Endothelial cell (in vitro differentiated cells): ENCODE results near the gene NEUROD4. TPM values are rescaled to one million over a fixed set of nuclear protein-coding genes. Genes with fewer than 3 reads are reported as not detected.
"Not testable (repeated sequence)": the region's sequence is repeated elsewhere in the genome, so short reads cannot be mapped to it uniquely, and the experiment has no call there.

Experiments
- DNase-seq: peaks from one replicate; pipeline ENCODE4 v3.0.0; 2021; ENCODE audit warnings: low spot score
- H3K27ac Mint-ChIP-seq: one replicate; pipeline ENCODE4 v1.8.0; 2021; ENCODE audit warnings: mixed read lengths, inconsistent platforms; ENCODE audit not compliant: unreplicated experiment
- H3K27me3 Mint-ChIP-seq: one replicate; pipeline ENCODE4 v1.8.0; 2021; ENCODE audit warnings: mild to moderate bottlenecking, moderate library complexity, mixed read lengths, inconsistent platforms; ENCODE audit not compliant: unreplicated experiment
- H3K36me3 Mint-ChIP-seq: one replicate; pipeline ENCODE4 v1.8.0; 2021; ENCODE audit warnings: mild to moderate bottlenecking, low read depth, mixed read lengths, inconsistent platforms; ENCODE audit not compliant: unreplicated experiment
- H3K4me1 Mint-ChIP-seq: one replicate; pipeline ENCODE4 v1.8.0; 2021; ENCODE audit warnings: mild to moderate bottlenecking, mixed read lengths, inconsistent platforms; ENCODE audit not compliant: unreplicated experiment
- H3K4me3 Mint-ChIP-seq: one replicate; pipeline ENCODE4 v1.8.0; 2021; ENCODE audit warnings: mild to moderate bottlenecking, mixed read lengths, inconsistent platforms; ENCODE audit not compliant: unreplicated experiment
- H3K9me3 Mint-ChIP-seq: one replicate; pipeline ENCODE4 v1.8.0; 2021; ENCODE audit warnings: mixed read lengths, inconsistent platforms; ENCODE audit not compliant: unreplicated experiment
- CTCF ChIP-seq: fragments of 200-600 bp; sonication (generic); IDR thresholded peaks from one replicate; pipeline ENCODE4 v1.5.0; 2021; ENCODE audit warnings: antibody characterized with exemption; ENCODE audit not compliant: unreplicated experiment
- total RNA-seq: library from RNA; stranded (reverse); fragmentation: NEBNext Ultra II Directional; extraction: Animal tissue kit (Norgen Biotek cat#: 25700); gene quantifications from one replicate; pipeline ENCODE4 v1.2.1, GENCODE V29; 2021; ENCODE audit not compliant: unreplicated experiment

NEUROD4 gene
- total RNA-seq, 1 donor from 2014 or later = not detected

- H3K4me3 Mint-ChIP-seq = no peak overlapping the region
- no peak for DNase-seq
- no peaks in the 10 kb centered on the region for H3K9me3 Mint-ChIP-seq
- no peaks in the 10 kb centered on the region for H3K27me3 Mint-ChIP-seq
- no peak for TF ChIP-seq CTCF
- peaks cover 3% of the 10 kb centered on the region for H3K4me1 Mint-ChIP-seq
- H3K27ac Mint-ChIP-seq = no peak overlapping the region
- no peaks in the 10 kb centered on the region for H3K36me3 Mint-ChIP-seq
These were observed 36.2 kb upstream of the NEUROD4 start for GRCh38 chr12:54983536-54984101.

- no peak for DNase-seq
- TF ChIP-seq CTCF = no peak
- Mint-ChIP-seq H3K9me3 (no peaks in the 10 kb centered on the region), H3K4me3 (no peak within 1 kb of the TSS), H3K27ac (no peak within 1 kb of the TSS), H3K27me3 (peaks cover 1% of the 10 kb centered on the region), H3K36me3 (no peaks in the 10 kb centered on the region), H3K4me1 (no peaks in the 10 kb centered on the region)
These were observed 35.0 kb upstream of the NEUROD4 start, which contains the start of gene TESPA1 for GRCh38 chr12:54984658-54985376. Gene TESPA1 (minus strand): TSS chr12:54984762. CDS start chr12:54974562, 10,200 bp downstream.

GRCh38 chr12:54986773-54987172, 33.0 kb upstream of the NEUROD4 start:
- H3K27ac Mint-ChIP-seq, H3K4me1 Mint-ChIP-seq, H3K9me3 Mint-ChIP-seq, H3K27me3 Mint-ChIP-seq, H3K4me3 Mint-ChIP-seq, DNase-seq, H3K36me3 Mint-ChIP-seq: not testable (repeated sequence)

- Mint-ChIP-seq H3K27me3 (peaks cover 1% of the 10 kb centered on the region), H3K4me3 (no peak overlapping the region), H3K4me1 (no peaks in the 10 kb centered on the region), H3K36me3 (no peaks in the 10 kb centered on the region), H3K27ac (no peak overlapping the region), H3K9me3 (no peaks in the 10 kb centered on the region)
- no peak for DNase-seq
- no peak for TF ChIP-seq CTCF
These were observed 32.1 kb upstream of the NEUROD4 start for GRCh38 chr12:54987611-54988231.

GRCh38 chr12:54988402-54989054, 31.2 kb upstream of the NEUROD4 start:
- H3K4me3 Mint-ChIP-seq = no peak overlapping the region
- no peaks in the 10 kb centered on the region for H3K36me3 Mint-ChIP-seq
- no peaks in the 10 kb centered on the region for H3K4me1 Mint-ChIP-seq
- TF ChIP-seq CTCF = no peak
- peaks cover 1% of the 10 kb centered on the region for H3K27me3 Mint-ChIP-seq
- H3K27ac Mint-ChIP-seq = no peak overlapping the region
- H3K9me3 Mint-ChIP-seq = no peaks in the 10 kb centered on the region
- no peak for DNase-seq
